AG04449 (cell line): ENCODE results near the gene TTLL5.

Experiments used
- CTCF ChIA-PET: fragments of 350-600 bp; formaldehyde crosslinking; extraction: SDS; loops from one replicate; lab custom pipeline; 2021; ENCODE audit warnings: antibody characterized with exemption; lab: Yijun Ruan, JAX
- POLR2A ChIA-PET: fragments of 400-600, 350-600 bp; formaldehyde crosslinking; extraction: SDS; loops from one replicate; lab custom pipeline; 2020; ENCODE audit warnings: antibody characterized with exemption, inconsistent platforms; lab: Yijun Ruan, JAX
- DNase-seq: peaks from one replicate; pipeline ENCODE4 v3.0.0-alpha.2; 2010; ENCODE audit warnings: low read depth, low spot score
- H3K4me3 ChIP-seq: 2 replicates; pipeline ENCODE4 v1.5.1; 2011; ENCODE audit warnings: low read depth, mild to moderate bottlenecking, control low read depth, low read length
- CTCF ChIP-seq: IDR thresholded peaks from one replicate; pipeline ENCODE4 v1.5.1; 2011; ENCODE audit warnings: mild to moderate bottlenecking, moderate library complexity, low read length, control low read depth, inconsistent platforms; ENCODE audit not compliant: insufficient read depth; ENCODE audit errors: missing control alignments

The TTLL5 gene

GRCh38 chr14:75946785-75947184 is 285.7 kb downstream of the TTLL5 start:
- ChIA-PET CTCF (interaction anchor here (0.8 to 5.8 kb wide), 3 partner anchors 30 to 235 kb away, joined by 3 to 32 read pairs (median 4); no protein-coding TSS in a partner anchor), POLR2A (no interaction called here)
- no peak overlapping the region for H3K4me3 ChIP-seq
- DNase-seq: no peak
- TF ChIP-seq CTCF: no peak

- no peak for TF ChIP-seq CTCF
- H3K4me3 ChIP-seq: no peak overlapping the region
- DNase-seq: no peak
- POLR2A ChIA-PET: no interaction called here
- CTCF ChIA-PET: interaction anchor here (0.9 to 1.0 kb wide), 3 partner anchors 29 to 47 kb away, joined by 3 to 4 read pairs (median 3); no protein-coding TSS in a partner anchor
These were observed 291.4 kb downstream of the TTLL5 start for GRCh38 chr14:75952489-75952888.

- TF ChIP-seq CTCF: no peak
- ChIA-PET CTCF (no interaction called here), POLR2A (no interaction called here)
- no peak for DNase-seq
- H3K4me3 ChIP-seq: no peak overlapping the region
These were observed 298.0 kb downstream of the TTLL5 start for GRCh38 chr14:75959031-75959430.

- POLR2A ChIA-PET: no interaction called here
- no peak for TF ChIP-seq CTCF
- DNase-seq: no peak
- H3K4me3 ChIP-seq: no peak overlapping the region
- CTCF ChIA-PET: interaction anchor here (0.7 to 1.0 kb wide), 2 partner anchors 19 to 54 kb away, joined by 3 to 6 read pairs; no protein-coding TSS in a partner anchor
These were observed 299.2 kb downstream of the TTLL5 start for GRCh38 chr14:75960231-75960630.

- POLR2A ChIA-PET: no interaction called here
- H3K4me3 ChIP-seq: no peak overlapping the region
- no peak for DNase-seq
- TF ChIP-seq CTCF: no peak
- CTCF ChIA-PET: interaction anchor here (1.5 to 2.6 kb wide), 2 partner anchors 12 to 250 kb away, joined by 5 to 9 read pairs; no protein-coding TSS in a partner anchor
These were observed 300.6 kb downstream of the TTLL5 start for GRCh38 chr14:75961662-75962061.

DNA sequence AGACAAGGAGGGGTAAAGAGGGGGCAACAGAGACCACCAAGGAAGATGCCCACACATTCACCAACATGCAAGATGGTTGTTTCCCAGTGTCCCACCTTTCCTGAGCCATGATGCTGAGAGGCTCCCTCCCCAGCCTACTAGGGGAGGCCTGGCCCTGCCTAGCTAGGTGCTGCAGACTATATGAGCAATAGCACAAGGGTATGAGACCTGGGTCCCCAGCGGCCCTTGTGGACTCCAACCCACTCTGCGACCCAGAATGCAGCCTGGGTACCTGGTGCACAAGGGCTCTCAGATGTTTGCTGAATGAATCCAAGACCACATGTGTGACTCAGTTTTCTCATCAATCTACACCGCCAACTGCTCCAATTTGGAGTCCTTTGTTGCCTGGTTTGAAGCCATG is 306.8 kb downstream of the TTLL5 start:
- CTCF ChIA-PET: interaction anchor here (1.1 to 2.1 kb wide), 6 partner anchors 8 to 173 kb away, joined by 3 to 12 read pairs (median 4); no protein-coding TSS in a partner anchor
- no peak for DNase-seq
- POLR2A ChIA-PET: no interaction called here
- TF ChIP-seq CTCF: no peak
- H3K4me3 ChIP-seq: no peak overlapping the region
